Stimulated activated naive CD4-positive, alpha-beta T cell (primary cell): ENCODE data around the gene RGS18.
"Not testable (repeated sequence)": the region's sequence is repeated elsewhere in the genome, so short reads cannot be mapped to it uniquely, and the experiment has no call there.

Experiments used
- DNase-seq, 6 experiments: peaks; one replicate each; lab custom pipeline; 2025; lab: John Stamatoyannopoulos, UW

The RGS18 gene

GRCh38 chr1:192158181-192158580 lies at the start of gene RGS18:
Gene RGS18 (plus strand): TSS chr1:192158462. CDS start chr1:192158638, 176 bp downstream.
- no peak for DNase-seq

- DNase-seq, result no peak
These were observed 48.7 kb upstream of the RGS18 start for GRCh38 chr1:192109576-192109975.

GRCh38 chr1:192115000-192115399 lies 43.3 kb upstream of the RGS18 start:
- no peak for DNase-seq

- no peak for DNase-seq
These were observed 39.3 kb upstream of the RGS18 start for GRCh38 chr1:192118881-192119405.

GRCh38 chr1:192119701-192120100 lies 38.6 kb upstream of the RGS18 start:
- DNase-seq, result no peak

- no peak for DNase-seq
These were observed 35.6 kb upstream of the RGS18 start for GRCh38 chr1:192122668-192123067.

- DNase-seq, result no peak
These were observed 35.0 kb upstream of the RGS18 start for GRCh38 chr1:192123212-192123611.

GRCh38 chr1:192126030-192126619 lies 32.1 kb upstream of the RGS18 start:
- no peak for DNase-seq

- DNase-seq, result no peak
These were observed 28.1 kb upstream of the RGS18 start for GRCh38 chr1:192130175-192130574.

GRCh38 chr1:192130865-192131264 lies 27.4 kb upstream of the RGS18 start:
- not testable (repeated sequence) for DNase-seq

- DNase-seq, result no peak
These were observed 26.3 kb upstream of the RGS18 start for GRCh38 chr1:192131914-192132313.

GRCh38 chr1:192133350-192133926 lies 24.8 kb upstream of the RGS18 start:
- no peak for DNase-seq

- DNase-seq, result no peak
These were observed 17.9 kb upstream of the RGS18 start for GRCh38 chr1:192140382-192140781.

- no peak for DNase-seq
These were observed 11.0 kb upstream of the RGS18 start for GRCh38 chr1:192147221-192147620.

- DNase-seq, result no peak
These were observed 10.6 kb upstream of the RGS18 start for GRCh38 chr1:192147696-192148095.

- no peak for DNase-seq
These were observed 7.1 kb upstream of the RGS18 start for GRCh38 chr1:192151176-192151575.

GRCh38 chr1:192153276-192153675 lies 5.0 kb upstream of the RGS18 start:
- DNase-seq, result no peak

GRCh38 chr1:192157067-192157466 lies 1.2 kb upstream of the RGS18 start:
- no peak for DNase-seq

GRCh38 chr1:192159014-192159413 lies 752 bp downstream of the RGS18 start:
- no peak for DNase-seq

GRCh38 chr1:192159781-192160180 lies 1.5 kb downstream of the RGS18 start:
- DNase-seq, result no peak

GRCh38 chr1:192160196-192160595 lies 1.9 kb downstream of the RGS18 start:
- DNase-seq, result no peak

- no peak for DNase-seq
These were observed 3.7 kb downstream of the RGS18 start for GRCh38 chr1:192161976-192162375.

GRCh38 chr1:192162376-192162775 lies 4.1 kb downstream of the RGS18 start:
- DNase-seq, result no peak

GRCh38 chr1:192165002-192165401 lies 6.7 kb downstream of the RGS18 start:
- not testable (repeated sequence) for DNase-seq
